Lung (tissue), 12 donors: ENCODE data around the gene ADGRF3. TPM values are rescaled to one million over a fixed set of nuclear protein-coding genes. Genes with fewer than 3 reads are reported as not detected.
A peak's percentile ranks its signal among the peaks of the same experiment; 100 is the strongest.
"Not testable (repeated sequence)": the region's sequence is repeated elsewhere in the genome, so short reads cannot be mapped to it uniquely, and the experiment has no call there.

Source experiments
- ATAC-seq: fragments of 200-7000 bp; cut with Tn5 transposase; one replicate; pipeline ENCODE4 v1.9.1; 2020; ENCODE audit warnings: moderate number of reproducible peaks; ENCODE audit not compliant: insufficient read depth, low FRiP score
- DNase-seq, 3 donors: peaks; one replicate each; pipeline ENCODE4 v3.0.0-alpha.2; 2013 to 2017
- H3K27ac ChIP-seq, 2 donors: one replicate each; pipeline ENCODE4 v1.5.1; 2013; ENCODE audit warnings: mild to moderate bottlenecking in 2 of 2, moderate library complexity in 2 of 2, control low read depth in 1 of 2, inconsistent platforms in 1 of 2, low read depth in 1 of 2, low read length in 1 of 2
- H3K27me3 ChIP-seq, 3 donors: one replicate each; pipeline ENCODE4 v1.5.1; 2013; ENCODE audit warnings: low read length in 2 of 3; ENCODE audit not compliant: control insufficient read depth in 3 of 3, insufficient read depth in 3 of 3
- H3K36me3 ChIP-seq, 4 donors: one replicate each; pipeline ENCODE4 v1.5.1; 2013; ENCODE audit warnings: low read length in 4 of 4, mild to moderate bottlenecking in 1 of 4, moderate library complexity in 1 of 4; ENCODE audit not compliant: control insufficient read depth in 4 of 4, insufficient read depth in 4 of 4
- H3K4me1 ChIP-seq, 5 donors: one replicate each; pipeline ENCODE4 v1.5.1; 2013; ENCODE audit warnings: low read length in 5 of 5, mild to moderate bottlenecking in 2 of 5, moderate library complexity in 1 of 5; ENCODE audit not compliant: control insufficient read depth in 5 of 5, insufficient read depth in 5 of 5
- H3K4me3 ChIP-seq: one replicate; pipeline ENCODE4 v1.5.1; 2013; ENCODE audit warnings: mild to moderate bottlenecking, control low read depth, moderate library complexity
- H3K9ac ChIP-seq, 2 donors: one replicate each; pipeline ENCODE4 v1.5.1; 2013; ENCODE audit warnings: low read length in 2 of 2, control low read depth in 1 of 2; ENCODE audit not compliant: insufficient read depth in 1 of 2
- H3K9me3 ChIP-seq, 4 donors: one replicate each; pipeline ENCODE4 v1.5.1; 2013; ENCODE audit warnings: low read length in 3 of 4, mild to moderate bottlenecking in 1 of 4, moderate library complexity in 1 of 4; ENCODE audit not compliant: control insufficient read depth in 4 of 4, insufficient read depth in 3 of 4
- WGBS, 2 donors: extraction: QIAGEN DNeasy Blood & Tissue Kit; methylation state at CpG; one replicate each; pipeline ENCODE4 v1.1.7; 2013; 5-methylcytosine and 5-hydroxymethylcytosine counted together
- polyA plus RNA-seq, 2 donors: library from polyadenylated mRNA; stranded (reverse); fragments of 200-250 nt; gene quantifications; one replicate each; pipeline ENCODE4 v1.2.1, GENCODE V29; 2013
- total RNA-seq, 2 donors: library from RNA; depleted of rRNA in 1 of 2; stranded (reverse); fragments of >200 nt in 1 of 2; gene quantifications; one replicate each; pipeline ENCODE4 v1.2.1, GENCODE V29; 2014 to 2021
- TF ChIP-seq, protein P1 (sequence below): IDR thresholded peaks from 2 replicates; pipeline ENCODE4 v1.5.1; 2012; ENCODE audit warnings: mild to moderate bottlenecking; ENCODE audit errors: control extremely low read depth, extremely low read depth
- donor health status: control.
- donor health status: control.
- donor health status: Bipolar disorder and iron deficiency.
- donor health status: healthy.
- donor health status: DM: yes; HTN: yes; CAD: no.

Gene ADGRF3
- total and polyA plus RNA-seq, 4 donors: 0.10 to 3.9 (median 0.24) TPM

DNA sequence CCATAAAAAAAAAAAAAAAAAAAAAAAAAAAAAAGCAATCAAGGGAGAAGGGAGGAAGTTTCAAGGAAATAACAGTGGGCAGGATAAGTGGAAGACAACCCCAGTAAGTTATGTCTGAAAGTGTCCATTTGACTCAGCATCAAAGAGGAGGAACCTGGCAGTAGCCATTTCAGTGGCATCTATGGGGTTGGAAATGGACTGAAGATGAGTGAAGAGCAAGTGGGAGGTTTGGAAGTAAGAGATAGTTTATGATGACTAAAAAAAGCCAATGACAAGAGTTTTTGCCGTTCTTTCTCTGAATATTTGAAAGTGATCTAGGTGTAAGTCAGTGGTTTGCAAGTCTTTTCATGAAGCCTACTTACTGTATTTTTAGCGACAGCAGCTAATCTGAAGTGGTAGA is 9.9 kb downstream of the ADGRF3 start:
- ATAC-seq (no peak), DNase-seq (no peak)
- H3K27me3 ChIP-seq: no peaks in the 10 kb centered on the region
- no peaks in the 10 kb centered on the region for H3K36me3 ChIP-seq
- no peak overlapping the region for H3K9ac ChIP-seq
- peaks cover 0 to 11% (median 0%) of the 10 kb centered on the region in 5 donors for H3K4me1 ChIP-seq
- TF ChIP-seq, protein P1, sequence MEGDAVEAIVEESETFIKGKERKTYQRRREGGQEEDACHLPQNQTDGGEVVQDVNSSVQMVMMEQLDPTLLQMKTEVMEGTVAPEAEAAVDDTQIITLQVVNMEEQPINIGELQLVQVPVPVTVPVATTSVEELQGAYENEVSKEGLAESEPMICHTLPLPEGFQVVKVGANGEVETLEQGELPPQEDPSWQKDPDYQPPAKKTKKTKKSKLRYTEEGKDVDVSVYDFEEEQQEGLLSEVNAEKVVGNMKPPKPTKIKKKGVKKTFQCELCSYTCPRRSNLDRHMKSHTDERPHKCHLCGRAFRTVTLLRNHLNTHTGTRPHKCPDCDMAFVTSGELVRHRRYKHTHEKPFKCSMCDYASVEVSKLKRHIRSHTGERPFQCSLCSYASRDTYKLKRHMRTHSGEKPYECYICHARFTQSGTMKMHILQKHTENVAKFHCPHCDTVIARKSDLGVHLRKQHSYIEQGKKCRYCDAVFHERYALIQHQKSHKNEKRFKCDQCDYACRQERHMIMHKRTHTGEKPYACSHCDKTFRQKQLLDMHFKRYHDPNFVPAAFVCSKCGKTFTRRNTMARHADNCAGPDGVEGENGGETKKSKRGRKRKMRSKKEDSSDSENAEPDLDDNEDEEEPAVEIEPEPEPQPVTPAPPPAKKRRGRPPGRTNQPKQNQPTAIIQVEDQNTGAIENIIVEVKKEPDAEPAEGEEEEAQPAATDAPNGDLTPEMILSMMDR: no peak
- WGBS, 2 donors: 86 to 95% methylated on average over 2 of the region's 2 CpGs
- H3K4me3 ChIP-seq: no peak overlapping the region
- no peak overlapping the region for H3K27ac ChIP-seq
- no peaks in the 10 kb centered on the region for H3K9me3 ChIP-seq

GRCh38 chr2:26335231-26335630 is 11.4 kb downstream of the ADGRF3 start:
- Histone ChIP-seq H3K27me3 (no peaks in the 10 kb centered on the region), H3K9me3 (no peaks in the 10 kb centered on the region), H3K4me1 (peaks cover 0 to 11% (median 0%) of the 10 kb centered on the region in 5 donors), H3K9ac (no peak overlapping the region), H3K36me3 (no peaks in the 10 kb centered on the region), H3K4me3 (no peak overlapping the region), H3K27ac (no peak overlapping the region)
- TF ChIP-seq, protein P1: no peak
- ATAC-seq (no peak), DNase-seq (peak in 1 of 3 donors; percentile 84)
- WGBS, 2 donors: 68 to 85% methylated on average over 3 of the region's 3 CpGs

DNA sequence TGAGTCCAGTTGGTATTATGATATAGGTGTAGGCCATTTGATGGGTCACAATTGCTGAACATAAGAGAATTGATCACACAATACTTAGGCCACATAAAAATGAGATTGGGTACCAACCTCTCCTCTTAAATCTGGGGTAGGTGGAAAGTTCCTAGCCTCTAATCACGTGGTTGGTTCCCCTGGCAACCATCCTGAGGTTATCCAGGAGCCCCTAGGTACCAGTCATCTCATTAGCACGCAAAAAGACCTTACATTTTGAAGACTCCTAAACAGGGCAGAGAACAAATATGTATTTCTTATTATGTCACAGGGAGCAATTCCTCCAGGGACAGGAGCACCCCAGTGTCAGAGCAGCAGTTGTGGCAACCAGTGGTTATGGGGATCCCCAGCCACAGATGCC is 13.3 kb downstream of the ADGRF3 start:
- Histone ChIP-seq H3K4me1 (peaks cover 0 to 11% (median 0%) of the 10 kb centered on the region in 5 donors), H3K4me3 (no peak overlapping the region), H3K27me3 (no peaks in the 10 kb centered on the region), H3K27ac (no peak overlapping the region), H3K9me3 (no peaks in the 10 kb centered on the region), H3K9ac (no peak overlapping the region), H3K36me3 (no peaks in the 10 kb centered on the region)
- TF ChIP-seq, protein P1: no peak
- ATAC-seq (no peak), DNase-seq (no peak)
- 62 to 85% methylated on average over 2 of the region's 2 CpGs for WGBS, 2 donors

DNA sequence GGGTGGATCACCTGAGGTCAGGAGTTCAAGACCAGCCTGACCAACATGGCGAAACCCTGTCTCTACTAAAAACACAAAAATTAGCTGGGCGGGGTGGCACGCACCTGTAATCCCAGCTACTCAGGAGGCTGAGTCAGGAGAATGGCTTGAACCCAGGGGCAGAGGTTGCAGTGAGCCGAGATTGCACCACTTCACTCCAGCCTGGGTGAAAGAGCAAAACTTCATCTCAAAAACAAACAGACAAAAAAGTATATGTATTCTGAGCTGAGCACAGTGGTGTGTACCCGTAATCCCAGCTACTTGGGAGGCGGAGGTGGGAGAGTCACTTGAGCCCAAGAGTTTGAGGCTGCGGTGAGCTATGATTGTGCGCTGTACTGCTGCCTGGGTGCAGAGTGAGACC is 15.3 kb downstream of the ADGRF3 start:
- not testable (repeated sequence) for H3K9ac ChIP-seq, DNase-seq, H3K27me3 ChIP-seq, H3K36me3 ChIP-seq, H3K9me3 ChIP-seq, ATAC-seq, H3K27ac ChIP-seq, H3K4me3 ChIP-seq
- H3K4me1 ChIP-seq: peaks cover 0 to 11% (median 0%) of the 10 kb centered on the region in 5 donors
- WGBS, 2 donors: 91 to 95% methylated on average over 8 of the region's 8 CpGs
